GM19395 (cell line): ENCODE measurements around the gene CPNE5.

Source experiments
- ATAC-seq: cut with Tn5 transposase; IDR thresholded peaks from one replicate; pipeline ENCODE4 v1.9.1; 2021; ENCODE audit warnings: mild to moderate bottlenecking, moderate library complexity; ENCODE audit not compliant: unreplicated experiment

Gene CPNE5

DNA sequence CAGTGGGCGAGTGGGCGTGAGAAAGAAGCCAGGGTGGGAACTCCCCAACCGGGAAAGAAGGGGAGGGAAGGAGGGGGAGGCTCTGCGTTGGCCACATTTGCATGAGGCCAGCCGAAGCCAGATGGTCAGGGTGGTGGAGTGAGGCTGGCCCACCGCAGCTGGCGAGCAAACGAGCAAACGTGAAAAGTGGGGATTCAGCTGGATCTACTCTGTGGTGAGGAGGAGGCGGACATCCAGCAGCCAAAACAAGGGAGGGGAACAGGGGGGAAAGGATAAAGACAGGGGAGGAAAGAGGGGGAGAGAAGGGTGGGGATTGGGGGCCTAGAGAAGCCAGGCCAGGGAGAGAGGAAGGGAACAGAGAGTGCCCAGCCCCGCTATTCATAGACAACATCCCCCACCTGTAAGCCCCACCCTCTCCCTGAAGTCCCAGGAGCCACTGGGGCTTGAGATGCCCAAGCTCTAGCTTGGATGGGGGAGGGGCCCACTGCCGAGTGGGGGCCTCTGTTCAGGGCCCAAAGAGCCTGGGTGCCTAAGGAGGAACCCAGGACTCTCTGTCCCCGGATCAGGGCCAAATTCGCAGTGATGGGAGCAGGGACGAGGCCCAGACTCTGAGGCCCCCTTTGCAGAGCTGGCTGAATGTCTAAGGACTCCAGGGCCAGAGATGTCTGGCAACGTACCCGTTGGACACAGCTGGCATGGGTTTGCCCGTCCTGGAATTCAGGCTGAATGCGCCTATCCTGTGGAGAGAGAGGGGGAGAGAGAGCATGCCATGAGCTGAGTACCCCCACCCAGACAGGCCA, 45.1 kb downstream of the CPNE5 start:
- ATAC-seq: no peak

DNA sequence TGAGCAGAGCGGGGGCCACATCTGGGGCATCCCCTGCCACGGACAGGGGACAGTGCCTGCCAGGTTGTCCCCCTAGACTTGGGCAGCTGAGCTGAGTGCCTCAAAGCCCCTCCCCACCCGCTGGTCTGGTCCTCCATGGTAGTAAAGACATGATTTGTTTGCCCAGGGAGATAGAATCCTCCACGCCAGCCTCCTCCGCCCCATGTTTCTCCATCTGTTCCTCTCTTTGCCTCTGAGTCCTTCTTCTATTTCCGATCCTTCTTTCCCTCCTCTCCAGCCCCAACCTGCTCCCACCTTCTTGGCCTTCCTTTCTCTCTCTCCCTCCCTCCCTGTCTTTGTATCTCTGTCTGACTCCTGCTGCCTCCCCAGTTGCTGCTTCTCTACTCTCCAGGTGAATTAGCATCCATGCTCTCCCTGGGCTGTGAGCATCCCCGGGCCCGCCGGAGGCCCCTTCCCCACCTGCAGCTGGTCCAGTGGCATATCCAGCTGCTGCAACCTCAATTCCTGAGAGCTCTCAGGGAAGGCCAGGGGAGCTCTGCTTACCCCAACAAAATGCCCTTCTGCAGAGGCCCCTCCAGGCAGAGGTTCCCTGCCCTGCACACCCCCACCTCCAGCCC, 45.8 kb downstream of the CPNE5 start:
- ATAC-seq: no peak

DNA sequence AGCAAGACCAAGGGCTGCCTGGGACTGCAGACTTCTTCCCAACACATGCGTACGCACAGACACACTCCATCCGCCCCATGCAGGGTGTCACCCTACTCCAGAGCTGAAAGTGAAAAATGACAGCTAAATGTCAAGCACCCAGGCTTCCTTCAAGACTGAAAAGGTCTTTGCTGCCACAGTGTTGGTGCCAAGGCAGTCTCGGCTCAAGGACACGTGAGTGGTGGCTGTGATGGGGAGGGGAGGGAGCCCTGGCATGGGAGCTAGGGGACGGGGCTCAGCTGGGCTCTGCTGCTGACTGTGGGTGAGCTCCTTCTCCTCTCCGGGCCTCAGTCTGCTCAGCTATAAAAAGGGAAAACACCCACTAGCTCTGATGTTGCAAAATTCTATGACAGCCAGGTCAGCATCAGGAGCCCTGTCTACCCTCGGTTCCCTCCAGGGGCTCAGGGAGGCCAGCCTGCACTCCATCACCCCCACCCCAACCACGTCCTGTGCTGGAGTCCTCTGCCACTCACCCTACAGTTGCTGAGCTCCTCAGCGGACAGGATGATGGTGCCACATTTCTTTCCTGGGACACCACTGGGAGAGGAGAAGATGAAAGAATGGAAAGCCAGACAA, 47.6 kb downstream of the CPNE5 start:
- ATAC-seq: no peak

- no peak for ATAC-seq
Observed at GRCh38 chr6:36791085-36791484, 48.2 kb downstream of the CPNE5 start.

- no peak for ATAC-seq
Observed at GRCh38 chr6:36788768-36789167, 50.5 kb downstream of the CPNE5 start.

- no peak for ATAC-seq
Observed at GRCh38 chr6:36788186-36788585, 51.1 kb downstream of the CPNE5 start.

- ATAC-seq: no peak
Observed at GRCh38 chr6:36787210-36787609, 52.0 kb downstream of the CPNE5 start.

DNA sequence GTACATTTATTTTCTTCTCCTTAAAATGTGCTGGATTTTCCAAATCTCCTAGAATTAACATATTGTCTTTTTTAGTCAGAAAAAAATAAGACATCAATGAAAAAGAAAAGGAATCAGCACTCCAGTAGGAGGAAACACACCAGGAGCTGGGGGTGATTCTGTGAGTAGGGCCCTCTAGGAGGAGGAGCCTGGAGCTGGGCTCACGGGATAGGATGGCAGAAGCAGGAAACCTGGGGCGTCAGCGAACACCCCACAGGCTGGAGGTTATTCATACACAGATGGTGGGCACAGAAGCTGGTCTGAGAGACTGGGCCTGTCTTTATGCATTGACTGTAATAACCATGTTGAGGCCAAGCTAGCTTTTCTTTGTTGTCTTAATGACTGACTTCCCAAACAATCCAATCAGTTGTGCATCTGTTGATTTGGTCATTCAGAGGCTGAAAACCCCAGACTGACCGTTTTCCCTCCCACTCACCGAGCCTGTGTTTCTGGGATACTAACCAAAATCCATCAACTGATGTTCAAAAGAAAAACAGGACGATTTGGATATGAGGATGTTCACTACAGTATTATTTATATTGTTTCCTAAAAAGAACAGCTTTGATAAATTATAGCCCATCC, 53.1 kb downstream of the CPNE5 start:
- no peak for ATAC-seq

DNA sequence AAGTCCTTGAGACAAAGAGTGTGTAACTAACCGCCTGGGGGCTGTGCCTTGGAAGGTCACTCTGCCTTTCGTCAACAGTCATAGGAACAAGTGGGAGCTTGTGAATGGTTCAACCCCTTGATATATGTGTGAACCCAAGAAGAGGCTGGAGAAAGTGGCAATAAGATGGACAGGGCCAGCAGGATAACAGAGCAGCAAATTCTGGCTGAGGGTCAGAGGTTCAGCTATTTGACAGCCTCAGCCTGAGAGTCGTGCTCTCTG, 54.9 kb downstream of the CPNE5 start:
- ATAC-seq: no peak

- ATAC-seq: no peak
Observed at GRCh38 chr6:36783603-36784375, 55.5 kb downstream of the CPNE5 start.

DNA sequence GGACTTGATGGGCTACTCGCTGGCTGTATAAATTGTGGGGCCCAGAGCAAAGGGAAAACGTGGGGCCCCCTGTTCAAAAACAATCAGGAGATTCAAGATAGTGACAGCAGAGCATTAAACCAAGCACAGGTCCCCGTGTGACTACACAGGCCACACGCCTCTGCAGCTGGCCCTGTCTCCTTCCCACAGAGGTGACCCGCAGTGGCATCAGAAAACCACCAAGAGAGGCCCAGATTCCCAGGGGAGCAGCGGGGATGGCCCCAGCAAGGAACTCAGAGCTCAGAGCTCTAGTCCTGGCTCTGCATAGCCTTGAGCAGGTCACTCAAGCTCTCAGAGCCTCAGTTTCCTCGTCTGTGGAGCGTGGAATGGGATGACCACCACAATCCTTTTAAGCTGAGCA, 57.6 kb downstream of the CPNE5 start:
- ATAC-seq: no peak

GRCh38 chr6:36780442-36781177, 58.6 kb downstream of the CPNE5 start:
- no peak for ATAC-seq

- no peak for ATAC-seq
Observed at GRCh38 chr6:36779227-36779626, 60.0 kb downstream of the CPNE5 start.

GRCh38 chr6:36777801-36778200, 61.4 kb downstream of the CPNE5 start:
- ATAC-seq: no peak

GRCh38 chr6:36776167-36776566, 63.1 kb downstream of the CPNE5 start:
- no peak for ATAC-seq

GRCh38 chr6:36774331-36774730, 64.9 kb downstream of the CPNE5 start:
- ATAC-seq: no peak

- ATAC-seq: no peak
Observed at GRCh38 chr6:36772397-36772796, 66.8 kb downstream of the CPNE5 start.

GRCh38 chr6:36771145-36771544, 68.1 kb downstream of the CPNE5 start:
- no peak for ATAC-seq

DNA sequence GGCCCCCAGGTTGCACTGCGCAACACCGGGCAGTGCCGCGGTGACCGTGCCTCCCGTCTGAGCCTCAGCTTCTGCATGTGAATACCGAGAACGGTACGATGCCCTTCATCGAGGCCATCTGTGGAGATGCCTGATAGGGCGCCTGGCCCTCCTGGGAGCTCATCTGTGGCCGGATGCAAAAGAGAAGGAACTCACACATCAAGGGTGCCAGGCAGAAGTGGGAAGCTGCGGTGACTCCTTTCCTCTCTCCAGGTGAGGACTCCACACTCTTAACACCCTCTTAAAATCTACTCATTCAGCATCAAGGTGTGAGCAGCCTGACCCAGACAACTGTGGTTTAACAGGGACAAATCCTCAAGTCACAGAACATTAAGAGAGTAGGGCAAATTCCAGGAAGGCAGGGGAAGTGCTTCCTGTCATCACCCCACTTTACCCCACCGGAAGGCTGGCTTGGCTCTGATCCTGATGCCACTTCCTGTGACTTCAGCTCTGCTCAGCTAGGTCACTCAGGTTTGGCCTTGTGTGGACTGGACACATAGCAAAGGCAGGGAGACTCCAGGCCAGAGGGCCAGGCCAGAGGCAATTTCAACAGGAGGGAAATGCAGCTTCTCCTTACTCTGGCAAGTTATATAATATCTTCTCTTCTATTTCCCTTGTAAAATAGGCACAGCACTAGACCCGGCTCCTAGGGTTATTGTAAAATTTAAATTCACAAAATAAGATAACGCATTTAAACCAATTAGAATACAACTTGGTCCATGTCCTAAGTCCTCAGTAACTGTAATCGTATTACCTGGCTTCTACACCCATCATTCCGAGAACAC, 69.4 kb downstream of the CPNE5 start:
- no peak for ATAC-seq

DNA sequence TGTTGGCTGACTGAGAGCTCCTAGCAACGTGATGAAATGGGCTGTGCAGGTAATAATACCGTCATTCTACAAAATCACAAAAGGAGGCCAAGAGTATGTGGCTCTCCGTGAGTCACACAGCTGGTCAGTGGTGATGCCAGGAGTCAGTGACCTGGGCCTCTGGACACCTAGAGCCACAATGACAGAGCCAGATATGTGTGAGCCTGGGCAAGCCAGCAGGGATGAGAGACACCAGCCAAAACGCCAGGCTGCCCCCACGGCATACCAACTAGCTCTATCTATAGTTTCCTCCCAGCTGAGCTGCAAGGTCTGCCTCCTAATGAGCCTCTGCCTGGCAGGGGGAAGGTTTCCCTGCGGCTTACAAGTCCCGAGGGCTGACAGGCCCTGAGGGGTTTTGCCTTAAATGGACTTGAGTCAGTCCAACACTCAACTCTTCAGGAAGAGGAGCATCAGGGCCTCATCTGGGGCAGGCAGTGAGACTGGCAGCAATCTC, 70.0 kb downstream of the CPNE5 start:
- no peak for ATAC-seq
